ENCODE data around the gene TM4SF1.

TM4SF1 gene

DNA sequence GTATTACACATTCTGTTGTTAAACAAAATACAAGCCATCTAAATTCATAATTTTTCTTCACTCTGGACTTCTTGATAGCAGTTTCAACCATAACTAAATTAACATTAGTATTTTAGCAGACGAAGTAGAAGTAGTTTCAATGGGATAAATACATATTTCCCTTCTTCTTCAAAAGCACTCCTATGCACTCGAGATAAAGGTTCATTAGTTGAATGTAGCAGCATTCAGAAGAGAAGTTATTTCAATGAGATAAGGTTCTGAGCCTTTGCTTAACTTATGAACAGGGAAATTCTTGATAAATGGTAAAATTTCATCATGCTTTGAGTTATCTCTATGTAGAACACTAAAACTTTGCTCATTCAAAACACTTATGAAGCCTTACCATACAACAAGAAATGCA is 55.8 kb downstream of the TM4SF1 start:
- CTCF ChIA-PET = no interaction called here
- no peak for DNase-seq (ENCODE audit: extremely low spot score)
- no peak for TF ChIP-seq CTCF (IDR thresholded peaks at IDR 0.05; ENCODE audit: control extremely low read depth, extremely low read depth, low read depth, missing control alignments)
- POLR2A ChIA-PET = no interaction called here

DNA sequence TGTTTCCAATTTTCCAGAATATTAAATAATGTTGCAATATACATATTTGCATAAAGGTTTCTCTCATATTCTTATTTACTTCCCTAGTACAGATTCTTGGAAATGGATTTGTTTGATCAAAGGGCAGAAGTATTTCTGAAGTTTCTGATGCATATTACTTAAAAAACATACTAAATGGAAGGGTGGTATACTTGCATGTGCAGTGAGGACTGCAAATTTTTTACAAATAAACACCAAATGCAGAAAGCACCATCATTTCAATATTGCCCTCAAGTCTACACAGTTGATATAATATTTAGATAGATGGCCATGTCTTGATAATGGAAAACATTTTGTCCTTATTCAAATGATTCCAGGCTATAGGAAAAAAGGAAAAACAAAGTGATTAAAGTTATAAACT is 56.3 kb downstream of the TM4SF1 start:
- ChIA-PET CTCF (no interaction called here), POLR2A (no interaction called here)

GRCh38 chr3:149319750-149320149 is 57.7 kb downstream of the TM4SF1 start:
- CTCF ChIA-PET = interaction anchor here (0.9 to 1.3 kb wide), 2 partner anchors 11 to 21 kb away, joined by 3 to 5 read pairs; no protein-coding TSS in a partner anchor
- no peak for DNase-seq (ENCODE audit: extremely low spot score)
- no peak for TF ChIP-seq CTCF (IDR thresholded peaks at IDR 0.05; ENCODE audit: control extremely low read depth, extremely low read depth, low read depth, missing control alignments)
- POLR2A ChIA-PET = no interaction called here

More for the DNA sequence above, 56.3 kb downstream of the TM4SF1 start:
- no peak for DNase-seq (ENCODE audit: extremely low spot score)
- TF ChIP-seq CTCF (IDR thresholded peaks at IDR 0.05; ENCODE audit: control extremely low read depth, extremely low read depth, low read depth, missing control alignments) = no peak

All from GM10248 (cell line).